ENCODE measurements around the gene TIMM17B.
"Not testable (repeated sequence)": the region's sequence is repeated elsewhere in the genome, so short reads cannot be mapped to it uniquely, and the experiment has no call there.

The TIMM17B gene

DNA sequence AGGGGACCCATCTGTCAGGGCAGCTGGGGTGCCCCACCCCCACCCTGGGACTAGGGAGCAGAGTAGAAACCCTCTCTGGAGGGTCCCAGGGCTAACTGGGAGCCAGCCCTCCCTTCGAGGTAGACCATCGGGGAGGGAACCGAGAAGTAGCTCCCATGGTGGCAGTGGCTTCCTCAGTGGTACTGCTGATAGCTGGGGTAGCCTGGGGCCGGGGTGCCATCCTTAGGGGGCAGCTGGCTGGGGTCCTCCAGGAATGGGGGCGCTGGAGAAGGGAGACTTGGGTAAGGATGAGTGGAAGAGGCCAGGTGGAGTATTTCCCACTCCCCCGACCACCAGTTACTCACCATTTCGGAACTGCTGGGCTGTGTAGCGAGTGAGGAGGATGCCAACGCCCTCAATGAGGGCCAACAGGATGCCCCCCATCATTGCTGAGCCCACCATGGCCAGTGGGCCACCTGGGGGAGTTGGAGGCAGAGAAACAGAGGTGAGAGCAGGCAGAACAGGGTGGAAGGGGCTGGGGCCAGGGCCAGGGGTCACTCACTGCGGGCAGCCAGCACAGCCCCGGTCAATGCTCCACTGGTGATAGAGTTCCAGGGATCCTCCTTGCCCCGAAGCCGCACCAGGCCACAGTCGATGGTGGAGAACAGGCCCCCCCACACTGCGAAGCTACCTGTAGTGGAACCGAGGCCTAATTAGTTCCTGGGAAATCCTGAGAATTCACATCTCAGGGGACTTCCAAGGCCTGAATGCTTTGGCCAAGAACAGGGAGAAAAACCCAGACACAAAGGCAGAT, 3.8 kb downstream of the TIMM17B start:
- no peak for DNase-seq

DNA sequence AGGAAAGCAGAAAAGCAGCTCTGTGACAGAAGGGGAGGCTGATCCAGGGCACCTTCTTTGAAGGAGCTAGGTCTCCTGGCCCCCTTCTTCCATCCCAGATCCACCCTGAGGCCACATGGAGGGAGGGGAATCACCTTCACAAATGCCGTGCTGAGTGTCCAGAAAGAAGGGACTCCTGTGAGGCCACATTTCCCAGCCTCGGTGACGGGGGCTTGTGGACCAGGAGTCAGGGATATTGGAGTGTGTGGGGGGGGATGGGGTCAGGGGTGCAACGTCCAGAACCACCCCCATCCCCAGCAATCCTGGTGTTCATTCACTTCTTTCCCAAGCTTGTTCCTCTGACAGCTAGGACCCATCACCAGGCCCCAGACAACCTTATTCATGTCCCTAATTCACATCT, 4.7 kb downstream of the TIMM17B start:
- DNase-seq = no peak

DNA sequence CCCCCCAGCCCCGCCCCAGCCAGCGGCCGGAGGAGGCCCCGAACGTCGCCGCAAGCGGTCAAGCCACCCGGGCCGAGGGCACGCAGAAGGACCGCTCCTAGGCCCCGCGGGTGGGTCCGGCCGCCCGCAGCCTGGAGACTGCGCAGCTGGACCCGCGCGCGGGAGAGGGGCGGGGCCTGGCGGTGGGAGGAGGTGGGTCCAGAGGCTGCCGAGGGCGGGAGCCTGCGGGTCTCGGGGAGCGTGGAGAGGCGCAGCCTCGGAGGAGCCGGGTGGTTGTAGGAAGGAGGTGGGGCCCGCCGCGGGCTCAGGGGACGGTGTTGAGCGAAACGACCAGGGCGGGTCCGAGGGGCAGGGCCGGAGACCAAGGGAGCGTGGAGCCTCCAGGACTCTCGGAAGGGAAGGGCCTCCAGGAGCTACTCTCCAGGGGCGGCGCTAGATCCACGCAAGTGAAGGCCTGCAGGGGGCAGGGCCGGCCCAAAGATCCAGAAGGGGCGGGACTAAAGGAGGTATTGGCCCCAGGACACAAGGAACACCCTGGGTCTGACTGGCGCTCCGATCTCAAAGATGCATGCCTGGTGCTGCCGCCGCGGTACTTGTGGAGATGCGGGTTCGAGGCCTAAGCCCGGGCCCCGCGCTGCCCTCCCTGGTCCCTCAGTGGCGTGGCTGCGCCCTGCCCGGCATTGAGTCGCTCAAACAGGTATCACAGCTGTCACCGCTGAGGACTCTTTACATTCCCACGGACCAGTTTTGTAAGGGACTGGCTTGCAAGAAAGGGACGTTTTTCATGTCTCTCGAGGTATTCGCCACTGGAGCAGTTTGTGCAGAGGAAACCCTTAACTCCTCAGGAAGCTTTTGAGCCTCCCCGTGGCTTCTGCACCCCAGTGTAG, 5.9 kb downstream of the TIMM17B start:
- DNase-seq = peak; percentile 77

DNA sequence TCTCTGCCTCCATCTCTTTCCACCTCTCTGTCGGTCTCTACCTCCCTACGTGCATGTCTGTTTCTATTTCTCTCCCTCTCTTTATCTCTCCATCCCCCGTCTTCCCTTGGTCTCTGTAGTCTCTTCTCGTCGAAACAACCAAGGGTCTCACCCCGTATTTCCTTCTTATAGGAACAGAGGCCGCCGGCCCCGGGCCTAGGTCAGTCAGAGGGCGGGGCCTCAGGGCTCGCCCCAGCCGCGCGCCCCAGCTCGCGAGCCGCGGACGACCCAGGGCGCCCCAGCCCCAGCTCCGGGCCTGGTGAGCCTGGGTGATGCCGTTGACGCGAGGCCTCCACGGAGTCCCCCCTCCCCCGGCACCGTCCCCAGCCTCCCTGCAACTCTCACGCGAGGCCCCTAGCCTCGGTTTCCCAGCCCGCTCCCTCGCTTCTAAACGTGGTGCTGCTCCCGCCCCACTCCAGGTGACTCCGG, 6.6 kb downstream of the TIMM17B start:
- DNase-seq = no peak

DNA sequence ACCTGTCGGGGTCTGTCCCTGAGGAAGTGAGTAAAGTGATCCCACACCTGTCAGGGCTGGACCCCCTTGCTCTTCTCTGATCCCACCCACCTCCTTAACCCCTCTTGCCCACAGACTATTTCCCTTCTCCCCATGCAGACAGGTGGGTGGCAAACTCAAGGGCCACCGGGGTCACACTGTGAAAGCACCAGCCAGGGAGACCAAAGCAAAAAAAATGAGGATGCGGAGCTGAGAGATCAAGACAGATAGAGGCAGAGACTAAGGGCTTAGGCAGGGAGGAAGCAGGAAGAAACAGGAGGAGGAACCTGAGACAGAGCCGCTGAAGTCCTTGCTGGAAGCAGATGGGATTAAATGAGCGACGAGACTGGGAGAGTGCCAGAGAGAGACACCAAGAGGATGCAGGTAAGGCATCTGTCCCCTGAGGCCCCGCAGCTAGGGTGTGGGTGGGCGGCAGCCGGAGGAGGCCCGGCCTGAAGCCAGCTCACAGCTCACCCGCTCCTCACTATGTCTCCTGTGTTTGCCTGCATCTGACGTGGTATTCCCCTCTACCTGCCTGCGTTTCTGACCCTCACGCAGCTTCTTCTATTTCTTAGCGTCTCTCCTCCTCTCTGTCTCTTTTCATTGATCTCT, 7.2 kb downstream of the TIMM17B start:
- no peak for DNase-seq

DNA sequence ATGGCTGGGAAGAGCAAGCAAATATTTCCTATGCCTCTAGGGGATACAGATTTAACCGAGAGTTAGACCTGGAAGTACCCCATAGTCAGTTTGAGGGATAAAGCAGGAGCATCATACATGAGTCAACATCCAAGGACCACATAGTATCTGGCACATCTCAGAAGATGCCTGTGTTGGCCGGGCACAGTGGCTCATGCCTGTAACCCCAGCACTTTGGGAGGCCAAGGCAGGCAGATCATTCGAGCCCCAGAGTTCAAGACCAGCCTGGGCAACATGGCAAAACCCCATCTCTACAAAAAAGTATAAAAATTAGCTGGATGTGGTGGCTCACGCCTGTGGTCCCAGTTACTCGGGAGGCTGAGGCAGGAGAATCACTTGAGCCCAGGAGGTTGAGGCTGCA, 11.0 kb downstream of the TIMM17B start:
- DNase-seq = not testable (repeated sequence)

DNA sequence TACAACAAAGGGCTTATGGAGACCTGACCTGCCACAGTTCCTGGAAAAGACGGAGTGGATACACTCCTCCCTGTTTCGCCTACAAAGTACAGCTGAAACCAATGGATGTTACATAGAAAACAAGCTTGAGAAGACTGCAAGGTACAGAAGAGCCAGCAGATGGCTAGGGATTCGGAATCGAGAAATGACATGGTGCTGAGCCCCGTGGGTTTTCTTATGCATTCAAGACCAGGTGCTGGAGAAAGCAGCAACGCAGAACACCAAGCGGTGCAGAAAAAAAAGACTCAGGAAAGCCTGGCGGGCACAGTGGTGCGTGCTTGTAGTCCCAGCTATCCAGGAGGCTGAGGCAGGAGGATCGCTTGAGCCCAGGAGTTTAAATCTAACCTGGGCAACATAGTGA, 13.8 kb downstream of the TIMM17B start:
- DNase-seq = no peak

DNA sequence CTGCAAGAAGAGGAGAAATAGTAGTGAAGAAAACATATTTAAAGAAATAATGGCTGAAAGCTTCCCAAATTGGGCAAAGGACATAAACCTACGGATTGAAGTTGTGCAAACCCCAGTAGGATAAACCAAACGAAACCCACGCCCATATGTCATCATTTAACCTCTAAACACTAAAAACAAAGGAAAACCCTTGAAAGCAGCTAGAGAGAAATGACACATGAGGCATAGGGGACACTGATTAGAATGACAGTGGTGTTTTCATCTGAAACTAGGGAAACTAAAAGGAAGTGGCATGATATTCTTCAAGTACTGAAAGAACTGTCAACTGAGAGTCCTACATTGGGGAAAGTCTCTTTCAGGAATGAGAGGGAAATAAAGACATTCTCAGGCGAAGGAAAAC, 20.6 kb downstream of the TIMM17B start:
- DNase-seq = not testable (repeated sequence)

DNA sequence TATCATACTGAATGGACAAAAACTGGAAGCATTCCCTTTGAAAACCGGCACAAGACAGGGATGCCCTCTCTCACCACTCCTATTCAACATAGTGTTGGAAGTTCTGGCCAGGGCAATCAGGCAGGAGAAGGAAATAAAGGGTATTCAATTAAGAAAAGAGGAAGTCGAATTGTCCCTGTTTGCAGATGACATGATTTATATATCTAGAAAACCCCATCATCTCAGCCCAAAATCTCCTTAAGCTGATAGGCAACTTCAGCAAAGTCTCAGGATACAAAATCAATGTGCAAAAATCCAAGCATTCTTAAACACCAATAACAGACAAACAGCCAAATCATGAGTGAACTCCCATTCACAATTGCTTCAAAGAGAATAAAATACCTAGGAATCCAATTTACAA, 25.6 kb downstream of the TIMM17B start:
- DNase-seq = not testable (repeated sequence)

DNA sequence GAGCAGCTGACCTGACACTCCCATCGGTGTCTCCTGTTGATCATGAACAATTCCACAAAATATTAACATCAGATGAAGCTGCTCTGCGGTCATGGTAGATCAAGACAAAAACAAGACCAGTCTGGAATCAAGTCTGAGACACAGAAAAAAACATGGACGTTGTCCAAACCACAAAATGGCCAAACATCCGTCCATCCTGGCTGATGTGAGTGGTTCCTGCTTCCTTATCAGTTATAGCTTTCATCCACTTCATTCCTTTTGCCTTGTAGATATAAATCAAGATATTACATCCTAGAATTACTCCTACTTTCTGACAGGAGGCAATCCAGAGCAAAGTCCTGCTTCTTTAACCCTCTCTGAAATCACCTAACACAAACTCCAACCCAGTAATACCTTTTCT, 33.4 kb downstream of the TIMM17B start:
- no peak for DNase-seq

DNA sequence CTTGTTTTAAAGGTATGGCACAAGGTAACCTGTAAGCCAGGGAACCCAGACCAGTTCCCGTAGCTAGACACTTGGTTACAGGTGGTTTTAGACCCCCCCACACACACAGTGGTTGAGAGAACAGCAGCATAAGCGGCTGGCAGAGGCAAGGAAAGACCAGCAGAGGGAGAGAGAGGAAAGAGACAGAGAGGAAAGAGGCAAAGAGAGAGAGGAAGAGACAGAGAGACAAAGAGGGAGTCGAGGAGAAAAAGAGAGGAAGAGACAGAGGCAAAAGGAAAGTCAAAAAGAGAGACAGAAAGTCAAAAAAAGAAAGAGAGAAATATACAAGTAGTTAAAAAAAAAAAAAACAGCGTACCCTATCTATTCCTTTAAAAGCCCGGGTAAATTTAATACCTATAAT, 42.7 kb downstream of the TIMM17B start:
- DNase-seq = no peak

DNA sequence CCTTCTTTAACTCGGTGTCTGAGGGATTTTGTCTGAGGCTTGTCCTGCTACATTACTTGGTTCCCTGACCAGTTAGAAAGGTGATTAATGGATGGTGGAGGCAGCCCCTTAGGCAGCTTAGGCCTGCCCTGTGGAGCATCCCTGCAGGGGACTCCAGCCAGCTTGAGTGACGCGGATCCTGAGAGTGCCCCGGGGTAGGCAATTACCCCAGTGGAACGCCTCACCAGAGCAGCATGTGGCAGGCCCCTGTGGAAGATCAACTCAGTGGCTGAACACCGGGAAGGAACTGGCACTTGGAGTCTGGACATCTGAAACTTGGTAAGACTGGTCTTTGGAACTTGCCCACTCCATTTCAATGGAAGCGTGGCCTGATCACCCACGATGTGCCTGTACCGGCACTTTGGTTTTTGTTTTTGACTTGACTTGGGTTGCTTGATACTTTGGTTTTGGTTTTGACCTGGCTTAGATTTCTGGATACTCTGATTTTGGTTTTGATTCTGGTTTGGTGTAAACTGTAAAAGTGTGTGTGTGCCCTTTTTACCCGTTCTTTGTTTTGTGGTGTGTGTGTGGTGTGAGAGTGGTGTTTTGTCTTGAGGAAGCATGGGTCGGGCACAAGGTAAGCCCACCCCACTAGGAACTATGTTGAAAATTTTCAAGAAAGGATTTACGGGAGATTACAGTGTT, 43.3 kb downstream of the TIMM17B start:
- DNase-seq = not testable (repeated sequence)

DNA sequence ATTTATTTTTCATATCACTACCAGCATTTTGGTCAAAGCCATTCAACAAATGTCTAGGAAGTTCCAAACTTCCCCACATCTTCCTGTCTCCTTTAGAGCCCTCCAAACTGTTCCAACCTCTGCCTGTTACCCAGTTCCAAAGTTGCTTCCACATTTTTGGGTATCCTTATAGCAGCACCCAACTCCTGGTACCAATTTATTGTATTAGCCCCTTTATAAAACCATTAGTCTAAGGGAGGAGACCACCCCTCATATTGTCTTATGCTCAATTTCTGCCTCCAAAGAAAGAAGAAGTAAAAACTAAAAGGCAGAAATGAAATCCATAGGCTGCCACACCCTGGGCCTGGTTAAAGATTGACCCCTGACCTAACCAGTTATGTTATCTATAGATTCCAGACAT, 44.1 kb downstream of the TIMM17B start:
- not testable (repeated sequence) for DNase-seq

DNA sequence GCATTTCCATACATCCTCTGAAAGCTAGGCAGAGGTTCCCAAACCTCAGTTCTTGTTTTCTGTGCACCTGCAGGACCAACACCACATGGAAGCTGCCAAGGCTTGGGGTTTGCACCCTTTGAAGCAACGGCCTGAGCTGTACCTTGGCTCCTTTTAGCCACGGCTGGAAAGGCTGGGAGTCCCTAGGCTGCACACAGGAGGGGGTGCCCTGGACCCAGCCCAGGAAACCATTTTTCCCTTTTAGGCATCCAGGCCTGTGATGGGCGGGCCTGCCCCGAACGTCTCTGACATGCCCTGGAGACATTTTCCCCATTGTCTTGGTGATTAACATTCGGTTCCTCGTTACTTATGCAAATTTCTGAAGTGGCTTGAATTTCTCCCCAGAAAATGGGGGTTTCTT, 44.7 kb downstream of the TIMM17B start:
- DNase-seq = no peak

DNA sequence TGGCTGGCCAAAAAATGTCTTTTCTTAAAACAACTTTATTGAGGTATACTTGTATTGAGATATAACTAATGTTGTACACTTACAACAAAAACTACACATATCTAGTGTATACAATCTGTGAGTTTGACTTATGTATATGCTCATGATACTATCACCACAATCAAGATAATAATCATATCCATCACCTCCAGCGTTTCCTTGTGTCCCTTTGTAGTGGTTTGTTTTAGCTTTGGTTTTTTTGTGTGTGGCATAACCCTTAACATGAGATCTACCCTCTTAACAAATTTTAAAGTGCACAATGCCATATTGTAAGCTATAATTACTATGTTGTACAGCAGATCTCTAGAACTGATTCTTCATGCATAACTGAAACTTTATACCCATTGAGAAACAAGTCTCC, 48.7 kb downstream of the TIMM17B start:
- no peak for DNase-seq
